Activated CD4-positive, alpha-beta T cell treated with anti-CD3 and anti-CD28 coated beads for 48 hours (primary cell): ENCODE measurements around the gene TMEM31.
A peak's percentile ranks its signal among the peaks of the same experiment; 100 is the strongest.

Source experiments
- DNase-seq: peaks from one replicate; pipeline ENCODE4 v3.0.0-alpha.2; 2020

The TMEM31 gene

GRCh38 chrX:103710609-103711008, at the start of gene TMEM31:
Gene TMEM31 (plus strand): TSS chrX:103710909. CDS start chrX:103712259, 1,350 bp downstream.
- no peak for DNase-seq

GRCh38 chrX:103663981-103664762, 46.5 kb upstream of the TMEM31 start:
- no peak for DNase-seq

- no peak for DNase-seq
Observed at GRCh38 chrX:103666202-103667107, 44.3 kb upstream of the TMEM31 start.

- DNase-seq, result no peak
Observed at GRCh38 chrX:103669745-103670144, 41.0 kb upstream of the TMEM31 start.

- no peak for DNase-seq
Observed at GRCh38 chrX:103674531-103675454, 35.9 kb upstream of the TMEM31 start.

GRCh38 chrX:103678199-103678993, 32.3 kb upstream of the TMEM31 start:
- DNase-seq, result no peak

GRCh38 chrX:103681443-103681842, 29.3 kb upstream of the TMEM31 start:
- DNase-seq, result no peak

GRCh38 chrX:103685396-103685795, 25.3 kb upstream of the TMEM31 start:
- DNase-seq, result peak; percentile 3

- DNase-seq, result peak; percentile 89
Observed at GRCh38 chrX:103686199-103687072, 24.3 kb upstream of the TMEM31 start, which contains the start of gene MORF4L2. Gene MORF4L2 (minus strand): TSS chrX:103686699. CDS start chrX:103677027, 9,672 bp downstream.

GRCh38 chrX:103687073-103687695, 23.5 kb upstream of the TMEM31 start:
- peak; percentile 88 for DNase-seq

GRCh38 chrX:103687696-103688201, 23.0 kb upstream of the TMEM31 start:
- peak; percentile 62 for DNase-seq

GRCh38 chrX:103688946-103689345, 21.8 kb upstream of the TMEM31 start:
- no peak for DNase-seq

- DNase-seq, result no peak
Observed at GRCh38 chrX:103691059-103691458, 19.6 kb upstream of the TMEM31 start.

- no peak for DNase-seq
Observed at GRCh38 chrX:103697687-103698086, 13.0 kb upstream of the TMEM31 start.

- no peak for DNase-seq
Observed at GRCh38 chrX:103699243-103699642, 11.5 kb upstream of the TMEM31 start.

- DNase-seq, result no peak
Observed at GRCh38 chrX:103704863-103705262, 5.8 kb upstream of the TMEM31 start.

GRCh38 chrX:103716962-103717361, 6.3 kb downstream of the TMEM31 start:
- DNase-seq, result no peak

GRCh38 chrX:103718120-103718519, 7.4 kb downstream of the TMEM31 start:
- no peak for DNase-seq

- DNase-seq, result no peak
Observed at GRCh38 chrX:103722505-103722904, 11.8 kb downstream of the TMEM31 start.

- DNase-seq, result no peak
Observed at GRCh38 chrX:103726477-103726876, 15.8 kb downstream of the TMEM31 start.
